Measurements from ENCODE around the gene KPTN. TPM values are rescaled to one million over a fixed set of nuclear protein-coding genes. Genes with fewer than 3 reads are reported as not detected.

The KPTN gene
- polyA plus RNA-seq, 4 donors, result 10.4 to 15.8 (median 12.8) TPM

DNA sequence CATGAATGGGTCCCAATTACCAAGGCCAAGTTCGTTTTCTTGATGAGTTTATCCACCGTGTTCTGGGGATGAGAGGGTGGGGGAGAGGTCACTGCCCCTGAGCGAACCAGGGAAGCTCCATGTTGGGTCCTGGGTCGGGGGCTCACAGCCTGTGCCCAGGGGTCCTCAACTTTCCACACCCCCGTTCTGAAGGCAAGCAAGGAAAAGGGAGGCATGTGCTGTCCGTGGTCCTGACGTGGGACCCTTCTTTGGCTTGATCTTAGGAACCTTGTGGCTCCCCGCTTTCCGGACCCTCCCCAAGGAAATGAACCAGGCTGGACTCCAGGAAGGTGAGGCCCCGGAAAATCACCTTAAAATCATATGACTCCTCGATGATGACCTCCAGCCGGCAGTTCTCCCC lies 46.5 kb downstream of the KPTN start:
- no peak for DNase-seq (ENCODE audit: low read depth in 4 of 4, low spot score in 2 of 4)

DNA sequence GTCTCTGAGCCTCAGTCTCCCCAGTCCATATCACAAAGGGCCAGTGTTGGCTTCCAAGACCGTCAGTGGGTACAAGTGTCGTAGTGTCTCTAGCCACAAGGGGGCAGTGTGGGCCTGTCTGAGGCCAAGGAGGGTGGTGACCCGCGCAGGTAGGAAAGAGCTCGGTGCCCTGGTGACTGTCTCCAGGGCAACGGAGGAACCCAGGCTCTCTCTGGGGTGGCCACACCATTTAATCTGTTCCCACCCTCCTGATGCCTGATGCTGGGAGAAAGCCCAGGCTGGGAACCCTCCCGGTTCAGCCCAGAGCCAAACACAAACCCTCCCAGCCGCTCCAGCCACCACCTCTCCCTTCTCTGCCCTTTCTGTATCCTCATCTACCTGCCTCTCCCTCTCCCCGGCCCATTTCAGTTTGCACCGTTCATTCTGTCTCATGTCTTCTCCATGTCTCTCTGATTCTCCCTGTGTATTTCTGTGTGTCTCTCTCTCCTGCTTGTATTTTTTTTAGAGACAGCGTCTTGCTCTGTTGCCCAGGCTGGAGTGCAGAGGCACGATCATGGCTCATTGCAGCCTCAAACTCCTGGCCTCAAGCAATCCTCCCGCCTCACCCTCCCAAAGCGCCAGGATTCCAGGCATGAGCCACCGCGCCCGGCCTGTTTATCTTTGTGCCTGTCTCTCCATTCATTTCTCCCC lies 47.2 kb downstream of the KPTN start:
- DNase-seq (ENCODE audit: low read depth in 4 of 4, low spot score in 2 of 4), result no peak

DNA sequence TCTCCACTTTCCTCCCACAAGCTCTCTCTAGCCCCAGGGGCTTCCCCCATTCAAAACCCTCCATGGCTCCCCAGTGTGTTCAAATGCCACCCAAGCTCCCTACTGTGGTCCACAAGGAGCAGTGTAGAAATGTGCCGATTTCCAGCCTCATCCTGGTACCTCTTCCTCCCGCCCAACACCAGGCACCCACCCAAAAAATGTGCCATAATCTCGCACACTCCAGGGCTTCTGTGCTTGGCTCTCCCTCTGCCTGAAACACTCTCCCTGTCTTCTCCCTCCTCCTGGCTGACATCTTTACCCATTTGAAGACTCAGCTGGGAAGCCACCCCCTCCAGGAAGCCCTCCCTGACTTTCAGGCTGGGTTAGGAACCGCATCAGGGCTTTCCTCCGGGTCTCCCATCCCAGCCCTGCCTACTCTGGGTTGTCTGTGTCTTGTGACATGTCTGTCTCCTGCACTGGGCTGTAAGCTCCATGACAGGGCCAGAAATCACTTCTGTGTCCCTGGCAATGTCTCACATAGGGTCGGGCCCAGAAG lies 48.1 kb downstream of the KPTN start:
- no peak for DNase-seq (ENCODE audit: low read depth in 4 of 4, low spot score in 2 of 4)

DNA sequence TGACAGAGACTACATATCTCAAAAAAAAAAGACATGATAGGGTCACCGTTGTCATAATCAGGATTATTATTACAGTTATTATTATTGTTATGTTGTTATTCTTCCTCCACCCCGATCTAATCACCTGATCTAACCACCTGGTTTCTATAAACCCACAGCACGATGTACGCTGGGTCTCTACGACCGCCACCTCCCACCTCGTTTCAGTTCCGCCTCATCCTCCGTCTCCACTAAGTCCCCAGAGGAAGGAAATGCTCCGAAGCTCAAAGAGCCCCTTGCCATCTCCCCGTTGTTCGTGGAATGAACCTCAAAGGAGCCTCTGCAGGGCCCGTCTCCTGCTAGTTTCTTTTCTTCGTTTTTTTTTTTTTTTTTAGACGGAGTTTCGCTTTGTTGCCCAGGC lies 48.8 kb downstream of the KPTN start:
- DNase-seq (ENCODE audit: low read depth in 4 of 4, low spot score in 2 of 4), result no peak

DNA sequence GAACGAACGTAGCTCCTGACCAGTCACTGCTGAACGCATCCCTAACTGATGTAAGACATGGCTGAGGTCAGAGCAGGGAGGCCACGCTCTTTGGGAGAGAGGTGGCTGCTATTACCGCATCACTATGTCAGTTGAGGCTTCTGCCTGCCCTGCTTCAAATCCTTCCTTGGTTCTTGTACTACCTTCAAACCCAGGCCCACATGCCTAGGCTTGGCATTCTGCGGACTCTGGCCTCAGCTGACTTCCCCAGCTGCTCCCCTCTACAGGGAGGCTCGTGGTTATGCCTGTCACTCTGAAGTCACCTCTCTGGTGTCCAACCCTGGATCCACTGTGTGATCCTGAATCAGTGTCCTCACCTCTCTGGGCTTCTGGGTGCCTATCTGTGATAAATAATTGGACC lies 49.9 kb downstream of the KPTN start:
- no peak for DNase-seq (ENCODE audit: low read depth in 4 of 4, low spot score in 2 of 4)

DNA sequence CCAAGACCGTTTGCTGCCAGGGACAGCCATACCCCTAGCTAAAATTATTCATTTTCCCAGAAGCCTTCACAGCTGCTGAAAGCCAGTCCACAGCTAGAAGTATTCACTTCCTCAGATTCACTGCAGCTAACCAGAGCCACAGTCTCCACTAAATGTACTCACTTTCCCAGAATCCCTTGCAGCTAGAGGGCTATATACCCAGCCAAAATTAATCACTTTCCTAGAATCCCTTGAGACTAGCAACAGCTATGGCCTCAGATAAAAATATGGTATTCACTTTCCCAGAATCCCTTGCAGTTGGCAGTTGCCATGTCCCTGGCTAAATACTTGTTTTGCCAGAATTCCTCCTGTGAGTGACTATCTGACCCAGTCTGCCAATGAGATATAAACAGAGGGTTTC lies 50.9 kb downstream of the KPTN start:
- no peak for DNase-seq (ENCODE audit: low read depth in 4 of 4, low spot score in 2 of 4)

DNA sequence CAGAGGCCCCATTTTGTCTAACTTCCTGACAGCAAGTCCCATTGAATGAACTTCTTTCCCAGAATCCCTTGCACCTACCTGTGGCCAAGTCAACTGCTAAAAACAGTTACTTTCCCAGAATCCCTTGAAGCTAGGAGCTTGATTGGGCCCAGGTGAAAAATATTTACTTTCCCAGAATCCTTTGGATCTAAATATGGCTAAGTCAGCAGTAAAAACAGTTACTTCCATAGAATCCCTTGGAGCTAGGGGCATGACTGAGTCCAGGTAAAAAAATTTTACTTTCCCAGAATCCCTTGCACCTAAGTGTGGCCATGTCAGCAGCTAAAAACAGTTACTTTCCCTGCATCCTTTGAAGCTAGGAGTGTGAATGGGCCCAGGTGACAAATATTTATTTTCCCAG lies 51.5 kb downstream of the KPTN start:
- DNase-seq (ENCODE audit: low read depth in 4 of 4, low spot score in 2 of 4), result no peak

DNA sequence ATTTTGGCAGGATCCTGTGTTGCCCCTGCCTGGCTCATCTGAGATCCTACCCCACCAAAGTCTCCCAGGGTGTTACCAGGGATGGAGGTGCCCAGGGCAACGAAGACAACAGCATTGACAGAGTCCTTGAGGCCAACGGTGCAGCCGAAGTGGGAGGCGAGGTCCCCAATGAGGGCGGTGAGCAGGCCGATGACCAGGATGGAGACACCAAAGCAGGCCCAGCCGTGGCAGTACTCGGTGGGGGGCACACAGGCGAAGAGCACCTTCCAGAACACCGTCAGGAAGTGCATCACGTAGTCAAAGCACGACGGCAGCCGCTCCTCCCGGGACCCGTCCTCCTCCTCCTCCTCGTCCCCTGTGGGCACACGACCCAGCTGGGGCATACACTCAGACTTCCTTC lies 51.9 kb downstream of the KPTN start:
- DNase-seq (ENCODE audit: low read depth in 4 of 4, low spot score in 2 of 4), result no peak

DNA sequence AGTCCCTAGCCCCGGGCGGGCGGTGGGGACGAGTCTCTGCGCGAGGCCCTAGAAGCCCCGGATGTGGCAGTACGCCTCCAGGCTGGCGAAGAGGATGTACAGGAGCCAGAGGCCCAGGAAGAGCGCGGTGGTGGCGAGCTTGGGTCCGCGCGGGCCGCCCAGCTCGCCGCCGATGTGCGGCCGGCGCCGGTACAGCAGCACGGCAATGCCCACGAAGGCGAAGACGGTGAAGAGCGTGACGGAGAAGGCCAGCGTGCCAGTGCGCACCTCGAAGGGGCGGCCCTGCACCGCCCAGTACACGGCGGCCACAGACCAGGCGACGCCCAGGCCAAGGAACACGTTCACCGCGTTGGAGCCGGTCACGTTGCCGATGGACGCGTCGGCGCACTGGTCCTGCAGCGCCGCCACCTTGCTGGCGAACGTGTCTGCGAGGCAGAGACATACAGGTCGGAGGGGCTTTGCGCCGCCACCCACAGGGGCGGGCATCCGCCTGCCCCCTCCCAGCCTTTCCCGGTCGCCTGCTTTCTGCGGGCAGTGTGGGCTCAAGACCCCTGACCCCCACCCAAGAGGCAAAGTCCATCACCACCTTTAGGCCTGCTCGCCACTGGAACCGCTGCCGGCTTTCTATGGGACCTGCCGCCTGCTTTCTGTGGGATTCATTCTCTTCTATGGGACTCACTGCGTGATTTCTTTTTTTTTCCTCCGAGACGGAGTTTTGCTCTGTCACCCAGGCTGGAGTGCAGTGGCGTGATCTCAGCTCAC lies 53.8 kb downstream of the KPTN start:
- DNase-seq (ENCODE audit: low read depth in 4 of 4, low spot score in 2 of 4), result no peak

DNA sequence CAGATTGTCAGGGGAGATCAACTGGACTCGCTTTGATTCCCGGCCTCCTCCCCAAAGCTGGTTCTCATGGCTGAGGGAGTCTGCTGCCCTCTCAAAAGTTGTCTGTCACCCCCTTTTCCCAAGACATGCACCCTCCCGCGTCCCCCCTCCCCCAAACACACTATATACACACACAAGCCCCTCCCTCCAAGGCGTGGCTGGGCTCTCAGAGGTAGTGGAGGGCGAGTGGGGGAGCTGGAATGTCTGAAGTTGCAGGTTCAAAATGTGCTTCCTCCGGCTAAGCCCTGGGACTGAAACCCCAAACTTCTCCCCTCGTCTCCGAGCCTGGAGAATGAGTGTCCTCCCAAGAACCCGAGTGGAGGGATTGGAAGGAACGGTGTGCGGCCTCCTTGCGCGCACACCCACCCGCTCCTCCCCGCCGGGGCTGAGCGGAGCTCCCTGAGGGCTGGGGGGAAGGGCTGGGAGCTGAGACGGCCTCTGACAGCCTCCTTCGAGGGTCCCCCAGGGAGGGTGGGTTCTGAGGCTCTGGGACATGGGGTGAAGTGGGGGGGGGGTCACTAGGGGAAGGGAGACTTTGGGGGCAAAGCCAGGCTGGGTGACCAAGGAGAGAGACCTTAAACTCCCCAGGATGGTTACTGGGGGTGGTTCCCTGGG lies 54.8 kb downstream of the KPTN start:
- DNase-seq (ENCODE audit: low read depth in 4 of 4, low spot score in 2 of 4), result no peak

DNA sequence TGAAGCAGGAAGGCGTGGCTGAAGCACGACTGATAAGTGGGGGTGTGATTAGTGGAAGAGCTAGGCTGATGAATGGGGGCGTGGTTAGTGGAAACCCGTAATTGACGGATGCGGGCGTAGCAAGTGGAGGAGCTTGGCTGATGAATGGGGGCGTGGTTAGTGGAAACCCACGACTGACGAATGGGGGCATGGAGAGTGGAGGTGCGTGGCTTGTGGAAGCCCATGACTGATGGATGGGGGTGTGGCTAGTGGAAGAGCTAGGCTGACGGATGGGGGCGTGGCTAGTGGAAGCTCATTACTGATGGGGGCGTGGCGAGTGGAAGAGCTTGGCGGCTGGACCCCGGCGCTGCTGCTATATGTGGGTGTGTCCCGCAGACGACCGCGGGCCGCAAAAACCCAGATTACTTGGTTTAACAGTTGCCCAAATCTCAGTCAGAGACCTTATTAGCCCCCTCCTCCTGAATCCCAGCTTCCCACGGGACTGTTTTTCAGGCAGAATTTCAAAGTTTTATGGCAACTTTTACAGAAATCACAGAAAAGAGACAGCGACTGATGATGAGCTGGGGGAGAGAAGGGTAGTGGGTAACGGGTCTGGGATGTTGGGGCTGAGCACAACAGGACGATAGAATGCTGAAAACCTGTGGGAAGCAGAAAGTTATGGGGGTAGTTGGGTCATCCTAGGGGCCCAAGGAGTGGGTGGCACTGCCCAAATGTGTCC lies 55.7 kb downstream of the KPTN start:
- DNase-seq (ENCODE audit: low read depth in 4 of 4, low spot score in 2 of 4), result peak in 2 of 4 donors; percentile 71 to 80

DNA sequence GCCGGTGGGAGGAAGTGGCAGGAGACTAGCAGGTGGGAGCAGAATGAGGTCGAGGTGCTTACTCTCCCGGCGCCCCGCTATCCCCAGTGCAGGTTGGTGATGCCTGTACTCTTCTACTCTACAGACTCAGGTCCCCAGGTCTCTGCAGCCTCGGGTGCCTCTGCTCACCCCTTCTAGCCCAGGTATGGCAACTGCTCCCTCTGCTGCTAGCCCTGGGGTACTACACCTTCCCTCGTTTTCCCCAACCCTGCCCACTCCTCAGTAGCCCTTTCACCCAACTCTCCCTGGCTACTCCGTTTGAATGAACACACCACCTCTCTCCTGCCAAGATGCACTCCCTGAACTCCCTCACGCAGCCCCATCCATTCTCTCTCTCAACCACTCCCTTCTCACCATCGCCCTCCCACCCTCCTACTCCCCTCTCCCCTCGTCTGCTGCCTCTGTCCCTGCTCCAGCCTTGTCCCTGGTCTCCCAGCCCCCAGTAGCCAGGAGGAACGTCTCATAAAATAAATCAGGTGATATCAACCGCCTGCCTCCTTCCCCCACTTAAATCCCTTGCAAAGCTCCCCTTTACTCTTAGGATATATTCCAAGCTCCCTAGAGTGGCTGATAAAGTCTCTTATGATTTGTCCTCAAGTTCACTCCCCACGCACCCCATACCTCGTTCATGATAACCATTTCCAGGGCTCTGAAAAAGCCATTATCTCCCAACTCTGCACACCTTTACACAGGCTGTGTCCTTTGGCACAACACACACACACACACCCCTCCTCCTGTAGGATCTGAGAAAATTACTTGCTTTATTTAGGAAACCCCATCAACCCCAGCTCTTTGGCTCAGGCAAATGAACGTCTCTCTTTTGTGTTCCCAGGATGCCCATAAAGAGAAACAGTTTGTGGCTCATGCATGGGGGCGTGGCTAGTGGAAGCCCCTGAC lies 56.5 kb downstream of the KPTN start:
- peak in 1 of 4 donors; percentile 63 for DNase-seq (ENCODE audit: low read depth in 4 of 4, low spot score in 2 of 4)

Other genes starting within 250 kb of the KPTN start
- 10 to 100 TPM; 19.5 to 31.8 (median 29.0) TPM for gene CCDC9, start 227.7 kb downstream of the KPTN start, polyA plus RNA-seq (ENCODE audit: insufficient read length in 4 of 4)
- 10 to 100 TPM in 2 of 4 donors, 1 to 10 TPM in 2; 6.4 to 12.9 (median 10.5) TPM for gene INAFM1, start 209.3 kb downstream of the KPTN start, polyA plus RNA-seq (ENCODE audit: insufficient read length in 4 of 4)
- 10 to 100 TPM in 1 of 4 donors, 1 to 10 TPM in 3; 3.8 to 11.8 (median 6.0) TPM for gene C5AR1, start 174.4 kb downstream of the KPTN start, polyA plus RNA-seq (ENCODE audit: insufficient read length in 4 of 4)
- under 1 TPM; 0.34 to 0.51 (median 0.45) TPM for gene C5AR2, start 152.0 kb downstream of the KPTN start, polyA plus RNA-seq (ENCODE audit: insufficient read length in 4 of 4)
- gene DHX34, start 134.9 kb downstream of the KPTN start, polyA plus RNA-seq (ENCODE audit: insufficient read length in 4 of 4), result 10 to 100 TPM in 3 of 4 donors, 1 to 10 TPM in 1; 9.6 to 21.9 (median 16.0) TPM
- 10 to 100 TPM; 20.1 to 32.2 (median 28.9) TPM for gene MEIS3, start 64.7 kb downstream of the KPTN start, polyA plus RNA-seq (ENCODE audit: insufficient read length in 4 of 4)
- gene SLC8A2, start 12.3 kb downstream of the KPTN start, polyA plus RNA-seq (ENCODE audit: insufficient read length in 4 of 4), result under 1 TPM; 0.17 to 0.44 (median 0.31) TPM
- 100 to 1,000 TPM; 147 to 180 (median 159) TPM for gene NAPA, start 30.8 kb upstream of the KPTN start, polyA plus RNA-seq (ENCODE audit: insufficient read length in 4 of 4)
- gene ZNF541, start 88.9 kb upstream of the KPTN start, polyA plus RNA-seq (ENCODE audit: insufficient read length in 4 of 4), result under 1 TPM; 0.25 to 0.49 (median 0.38) TPM
- 10 to 100 TPM in 3 of 4 donors, 1 to 10 TPM in 1; 8.1 to 21.3 (median 14.9) TPM for gene BICRA, start 124.9 kb upstream of the KPTN start, polyA plus RNA-seq (ENCODE audit: insufficient read length in 4 of 4)
- gene EHD2, start 229.2 kb upstream of the KPTN start, polyA plus RNA-seq (ENCODE audit: insufficient read length in 4 of 4), result 10 to 100 TPM; 28.4 to 44.3 (median 35.6) TPM